Pericardium fibroblast (primary cell): Measurements from ENCODE around the gene THRA. TPM values are rescaled to one million over a fixed set of nuclear protein-coding genes. Genes with fewer than 3 reads are reported as not detected.

Source experiments
- total RNA-seq: library from RNA; depleted of rRNA; stranded (reverse); fragments of >200 nt; gene quantifications from 2 replicates; pipeline ENCODE4 v1.2.3, GENCODE V29; 2015

The THRA gene, protein sequence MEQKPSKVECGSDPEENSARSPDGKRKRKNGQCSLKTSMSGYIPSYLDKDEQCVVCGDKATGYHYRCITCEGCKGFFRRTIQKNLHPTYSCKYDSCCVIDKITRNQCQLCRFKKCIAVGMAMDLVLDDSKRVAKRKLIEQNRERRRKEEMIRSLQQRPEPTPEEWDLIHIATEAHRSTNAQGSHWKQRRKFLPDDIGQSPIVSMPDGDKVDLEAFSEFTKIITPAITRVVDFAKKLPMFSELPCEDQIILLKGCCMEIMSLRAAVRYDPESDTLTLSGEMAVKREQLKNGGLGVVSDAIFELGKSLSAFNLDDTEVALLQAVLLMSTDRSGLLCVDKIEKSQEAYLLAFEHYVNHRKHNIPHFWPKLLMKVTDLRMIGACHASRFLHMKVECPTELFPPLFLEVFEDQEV
- 28.5 and 30.5 TPM in 2 replicates for total RNA-seq

DNA sequence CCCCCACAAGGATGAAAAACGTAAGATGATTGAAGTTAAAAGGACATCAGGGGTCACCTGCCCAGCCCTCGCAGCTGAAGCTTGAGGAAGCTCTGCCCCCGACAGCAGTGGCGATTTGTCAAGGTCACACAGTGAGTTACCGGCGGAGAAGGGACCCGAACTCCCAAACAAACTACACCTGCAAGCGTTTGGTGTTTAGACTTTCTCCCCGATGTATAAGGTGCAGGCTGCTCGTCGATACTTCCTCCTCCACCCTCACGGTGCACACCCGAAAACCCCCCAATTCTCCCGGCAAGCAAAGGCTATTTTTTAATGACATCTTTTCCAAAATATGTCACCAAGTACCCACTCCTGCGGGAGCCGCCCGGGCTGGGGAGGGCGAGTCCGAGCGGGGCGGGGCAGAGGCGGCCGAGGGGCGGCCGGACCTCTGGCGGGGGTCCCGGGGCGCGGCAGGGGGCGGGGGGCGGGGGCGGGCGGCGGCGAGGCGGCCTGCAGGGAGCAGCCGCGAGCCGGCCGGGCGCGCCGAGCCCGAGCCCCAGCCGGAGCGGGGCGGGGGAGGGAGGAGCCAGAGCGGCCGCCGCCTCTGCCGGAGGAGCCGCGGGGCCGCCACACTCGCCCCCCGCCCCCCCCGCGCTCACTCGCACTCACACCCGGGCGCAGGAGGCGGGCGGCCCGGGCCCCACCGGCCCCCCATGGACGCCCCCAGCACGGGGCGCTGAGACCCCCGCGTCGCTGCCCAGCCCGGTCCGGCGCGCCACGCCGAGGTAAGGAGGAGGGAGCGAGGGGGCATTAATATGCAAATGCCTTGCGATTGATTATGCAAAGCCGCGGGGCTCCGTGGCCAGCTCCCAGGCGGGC, at the start of gene THRA:
THRA (plus strand) TSS at position 637 of the 858 bp plus-strand sequence. CDS start 11,524 bp downstream, outside the sequence.

DNA sequence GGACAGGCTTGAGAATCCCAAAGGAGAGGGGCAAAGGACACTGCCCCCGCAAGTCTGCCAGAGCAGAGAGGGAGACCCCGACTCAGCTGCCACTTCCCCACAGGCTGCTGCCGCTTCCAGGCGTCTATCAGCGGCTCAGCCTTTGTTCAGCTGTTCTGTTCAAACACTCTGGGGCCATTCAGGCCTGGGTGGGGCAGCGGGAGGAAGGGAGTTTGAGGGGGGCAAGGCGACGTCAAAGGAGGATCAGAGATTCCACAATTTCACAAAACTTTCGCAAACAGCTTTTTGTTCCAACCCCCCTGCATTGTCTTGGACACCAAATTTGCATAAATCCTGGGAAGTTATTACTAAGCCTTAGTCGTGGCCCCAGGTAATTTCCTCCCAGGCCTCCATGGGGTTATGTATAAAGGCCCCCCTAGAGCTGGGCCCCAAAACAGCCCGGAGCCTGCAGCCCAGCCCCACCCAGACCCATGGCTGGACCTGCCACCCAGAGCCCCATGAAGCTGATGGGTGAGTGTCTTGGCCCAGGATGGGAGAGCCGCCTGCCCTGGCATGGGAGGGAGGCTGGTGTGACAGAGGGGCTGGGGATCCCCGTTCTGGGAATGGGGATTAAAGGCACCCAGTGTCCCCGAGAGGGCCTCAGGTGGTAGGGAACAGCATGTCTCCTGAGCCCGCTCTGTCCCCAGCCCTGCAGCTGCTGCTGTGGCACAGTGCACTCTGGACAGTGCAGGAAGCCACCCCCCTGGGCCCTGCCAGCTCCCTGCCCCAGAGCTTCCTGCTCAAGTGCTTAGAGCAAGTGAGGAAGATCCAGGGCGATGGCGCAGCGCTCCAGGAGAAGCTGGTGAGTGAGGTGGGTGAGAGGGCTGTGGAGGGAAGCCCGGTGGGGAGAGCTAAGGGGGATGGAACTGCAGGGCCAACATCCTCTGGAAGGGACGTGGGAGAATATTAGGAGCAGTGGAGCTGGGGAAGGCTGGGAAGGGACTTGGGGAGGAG, 47.5 kb upstream of the THRA start, which contains the start of gene CSF3:
CSF3 (plus strand) TSS at position 436 of the 993 bp plus-strand sequence; CDS start at position 471, 35 bp downstream.

DNA sequence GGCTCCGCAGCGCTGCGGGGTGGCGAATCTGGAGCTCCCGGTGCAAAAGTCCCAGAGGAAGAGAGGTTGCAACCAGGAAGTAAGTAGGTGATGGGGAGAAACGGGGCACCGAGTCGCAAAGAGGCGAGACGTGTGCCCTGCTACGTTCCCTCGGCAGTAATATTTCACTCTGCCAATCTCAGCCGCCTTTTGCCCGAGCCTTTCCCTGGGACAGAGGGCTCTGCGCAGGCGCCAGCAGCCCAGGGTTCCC, 37.6 kb downstream of the THRA start, which contains the start of gene NR1D1:
NR1D1 (minus strand) TSS at position 171 of the 250 bp plus-strand sequence. CDS start 495 bp downstream, outside the sequence.

GRCh38 chr17:40121181-40122135, 58.7 kb downstream of the THRA start, which contains the start of gene MSL1:
TSS of gene MSL1 (plus strand) at chr17:40121971. CDS start at chr17:40122613, 642 bp downstream.

Other genes with a start within 250 kb of the THRA start
- gene IKZF3, start 198.7 kb upstream of the THRA start, total RNA-seq = not detected in 2 replicates
- gene ZPBP2, start 194.8 kb upstream of the THRA start, total RNA-seq = not detected in 2 replicates
- gene GSDMB, start 144.3 kb upstream of the THRA start, total RNA-seq = 3.0 and 4.2 TPM in 2 replicates
- 30.6 and 51.8 TPM in 2 replicates for gene ORMDL3, start 135.4 kb upstream of the THRA start, total RNA-seq
- gene LRRC3C, start 135.2 kb upstream of the THRA start, total RNA-seq = not detected in 2 replicates
- gene GSDMA, start 100.0 kb upstream of the THRA start, total RNA-seq = not detected in 2 replicates
- gene PSMD3, start 82.2 kb upstream of the THRA start, total RNA-seq = 84.8 and 84.9 TPM in 2 replicates
- not detected in 2 replicates for gene CSF3, start 47.5 kb upstream of the THRA start, total RNA-seq
- 48.8 and 51.1 TPM in 2 replicates for gene MED24, start 8.6 kb upstream of the THRA start, total RNA-seq
- gene NR1D1, start 37.6 kb downstream of the THRA start, total RNA-seq = 0.94 and 1.2 TPM in 2 replicates
- 48.8 and 51.6 TPM in 2 replicates for gene MSL1, start 59.0 kb downstream of the THRA start, total RNA-seq
- 22.2 and 33.8 TPM in 2 replicates for gene CASC3, start 77.6 kb downstream of the THRA start, total RNA-seq
- gene RAPGEFL1, start 114.5 kb downstream of the THRA start, total RNA-seq = 1.4 and 2.0 TPM in 2 replicates
- 5.4 and 7.0 TPM in 2 replicates for gene WIPF2, start 156.3 kb downstream of the THRA start, total RNA-seq
- 0.93 and 1.3 TPM in 2 replicates for gene CDC6, start 224.9 kb downstream of the THRA start, total RNA-seq
- 52.8 and 61.3 TPM in 2 replicates for gene RARA, start 246.2 kb downstream of the THRA start, total RNA-seq